ENCODE measurements around the gene NR2E3.
A peak's percentile ranks its signal among the peaks of the same experiment; 100 is the strongest.

NR2E3 gene

GRCh38 chr15:71777216-71777943 lies 33.0 kb upstream of the NR2E3 start:
- Histone ChIP-seq H3K4me3 (ENCODE audit: control insufficient read depth in 1 of 7, extremely low read depth in 1 of 7, insufficient read depth in 4 of 7, low read depth in 2 of 7, low read length in 6 of 7) (no peak overlapping the region), H3K36me3 (ENCODE audit: control insufficient read depth in 4 of 4, insufficient read depth in 4 of 4, low read length in 3 of 4) (no peaks in the 10 kb centered on the region), H3K9me3 (ENCODE audit: control extremely low read depth in 1 of 5, control insufficient read depth in 4 of 5, insufficient read depth in 2 of 5, low read depth in 1 of 5, low read length in 4 of 5) (no peaks in the 10 kb centered on the region), H3K4me1 (ENCODE audit: control extremely low read depth in 1 of 4, control insufficient read depth in 4 of 4, insufficient read depth in 4 of 4, low read length in 3 of 4) (no peaks in the 10 kb centered on the region), H3K27me3 (replicated peaks in 2 of 5; ENCODE audit: control insufficient read depth in 4 of 5, insufficient read depth in 5 of 5, low read length in 4 of 5) (no peaks in the 10 kb centered on the region), H3K27ac (ENCODE audit: insufficient read depth in 1 of 2, low read depth in 1 of 2, low read length in 2 of 2, poor library complexity in 1 of 2, severe bottlenecking in 2 of 2) (no peak overlapping the region)
- WGBS (ENCODE audit: insufficient coverage) = 97% methylated on average over 16 of the region's 16 CpGs
- CTCF ChIA-PET = no interaction called here
- POLR2A ChIA-PET = no interaction called here
- DNase-seq = no peak

- DNase-seq = no peak
- POLR2A ChIA-PET = no interaction called here
- Histone ChIP-seq H3K4me3 (ENCODE audit: control insufficient read depth in 1 of 7, extremely low read depth in 1 of 7, insufficient read depth in 4 of 7, low read depth in 2 of 7, low read length in 6 of 7) (no peak overlapping the region), H3K9me3 (ENCODE audit: control extremely low read depth in 1 of 5, control insufficient read depth in 4 of 5, insufficient read depth in 2 of 5, low read depth in 1 of 5, low read length in 4 of 5) (no peaks in the 10 kb centered on the region), H3K27me3 (replicated peaks in 2 of 5; ENCODE audit: control insufficient read depth in 4 of 5, insufficient read depth in 5 of 5, low read length in 4 of 5) (no peaks in the 10 kb centered on the region), H3K36me3 (ENCODE audit: control insufficient read depth in 4 of 4, insufficient read depth in 4 of 4, low read length in 3 of 4) (no peaks in the 10 kb centered on the region), H3K27ac (ENCODE audit: insufficient read depth in 1 of 2, low read depth in 1 of 2, low read length in 2 of 2, poor library complexity in 1 of 2, severe bottlenecking in 2 of 2) (no peak overlapping the region), H3K4me1 (ENCODE audit: control extremely low read depth in 1 of 4, control insufficient read depth in 4 of 4, insufficient read depth in 4 of 4, low read length in 3 of 4) (no peaks in the 10 kb centered on the region)
- CTCF ChIA-PET = interaction anchor here (0.9 to 2.1 kb wide), 5 partner anchors 8 to 35 kb away, joined by 3 to 4 read pairs (median 3); no protein-coding TSS in a partner anchor
- WGBS (ENCODE audit: insufficient coverage) = 100% methylated on average over 5 of the region's 6 CpGs
Measured at GRCh38 chr15:71779073-71779797, 31.1 kb upstream of the NR2E3 start.

DNA sequence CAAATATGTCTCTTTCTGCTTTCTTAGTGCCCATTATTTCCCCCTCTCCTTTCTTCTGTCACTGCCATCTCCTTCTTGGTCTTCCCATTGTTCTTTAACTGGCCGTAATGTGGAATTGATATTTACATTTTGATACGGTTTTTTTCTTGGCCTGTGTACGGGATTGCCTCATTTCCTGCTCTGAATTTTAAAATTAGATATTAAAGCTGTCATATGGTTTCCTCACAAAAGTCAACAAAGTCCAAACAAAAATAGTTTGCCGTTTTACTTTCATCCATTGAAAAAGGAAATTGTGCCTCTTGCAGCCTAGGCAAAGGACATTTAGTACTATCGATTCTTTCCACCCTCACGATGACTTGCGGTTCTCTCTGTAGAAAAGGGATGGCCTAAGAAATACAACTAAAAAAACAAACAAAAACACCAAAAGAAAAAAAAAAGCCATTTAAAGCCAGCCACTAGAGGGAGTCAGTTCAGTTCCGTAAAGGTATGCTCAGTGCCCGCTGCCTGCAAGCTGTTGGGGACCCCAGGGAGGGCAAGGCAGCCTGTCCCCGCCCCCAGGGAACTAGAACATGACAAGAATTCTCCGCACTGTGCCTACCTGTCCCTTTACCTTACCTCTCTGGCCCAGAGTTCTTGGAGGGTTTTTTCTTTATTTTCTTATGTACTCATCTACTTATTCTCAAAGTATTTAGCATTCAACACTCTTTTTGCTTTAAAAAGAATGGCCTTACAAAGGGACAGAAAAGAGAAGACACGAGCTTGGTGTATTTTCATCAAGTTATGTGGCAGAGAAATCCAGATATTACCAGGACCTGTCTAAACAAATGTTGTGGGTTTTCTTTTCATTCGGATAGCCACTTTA lies 30.0 kb upstream of the NR2E3 start:
- peak; percentile 73 to 77 (median 75) for DNase-seq
- ChIA-PET CTCF (interaction anchor here (0.8 to 2.7 kb wide), 6 partner anchors 8 to 395 kb away, joined by 3 to 15 read pairs (median 4); no protein-coding TSS in a partner anchor), POLR2A (interaction anchor here (0.6 kb wide), 1 partner anchor 82 kb away, joined by 4 read pairs; no protein-coding TSS in a partner anchor)
- Histone ChIP-seq H3K27me3 (replicated peaks in 2 of 5; ENCODE audit: control insufficient read depth in 4 of 5, insufficient read depth in 5 of 5, low read length in 4 of 5) (no peaks in the 10 kb centered on the region), H3K4me1 (ENCODE audit: control extremely low read depth in 1 of 4, control insufficient read depth in 4 of 4, insufficient read depth in 4 of 4, low read length in 3 of 4) (no peaks in the 10 kb centered on the region), H3K9me3 (ENCODE audit: control extremely low read depth in 1 of 5, control insufficient read depth in 4 of 5, insufficient read depth in 2 of 5, low read depth in 1 of 5, low read length in 4 of 5) (no peaks in the 10 kb centered on the region), H3K27ac (ENCODE audit: insufficient read depth in 1 of 2, low read depth in 1 of 2, low read length in 2 of 2, poor library complexity in 1 of 2, severe bottlenecking in 2 of 2) (no peak overlapping the region), H3K4me3 (ENCODE audit: control insufficient read depth in 1 of 7, extremely low read depth in 1 of 7, insufficient read depth in 4 of 7, low read depth in 2 of 7, low read length in 6 of 7) (peak overlapping the region in 1 of 7 experiments; percentile 48), H3K36me3 (ENCODE audit: control insufficient read depth in 4 of 4, insufficient read depth in 4 of 4, low read length in 3 of 4) (no peaks in the 10 kb centered on the region)
- WGBS (ENCODE audit: insufficient coverage) = 5% methylated on average over 6 of the region's 13 CpGs

DNA sequence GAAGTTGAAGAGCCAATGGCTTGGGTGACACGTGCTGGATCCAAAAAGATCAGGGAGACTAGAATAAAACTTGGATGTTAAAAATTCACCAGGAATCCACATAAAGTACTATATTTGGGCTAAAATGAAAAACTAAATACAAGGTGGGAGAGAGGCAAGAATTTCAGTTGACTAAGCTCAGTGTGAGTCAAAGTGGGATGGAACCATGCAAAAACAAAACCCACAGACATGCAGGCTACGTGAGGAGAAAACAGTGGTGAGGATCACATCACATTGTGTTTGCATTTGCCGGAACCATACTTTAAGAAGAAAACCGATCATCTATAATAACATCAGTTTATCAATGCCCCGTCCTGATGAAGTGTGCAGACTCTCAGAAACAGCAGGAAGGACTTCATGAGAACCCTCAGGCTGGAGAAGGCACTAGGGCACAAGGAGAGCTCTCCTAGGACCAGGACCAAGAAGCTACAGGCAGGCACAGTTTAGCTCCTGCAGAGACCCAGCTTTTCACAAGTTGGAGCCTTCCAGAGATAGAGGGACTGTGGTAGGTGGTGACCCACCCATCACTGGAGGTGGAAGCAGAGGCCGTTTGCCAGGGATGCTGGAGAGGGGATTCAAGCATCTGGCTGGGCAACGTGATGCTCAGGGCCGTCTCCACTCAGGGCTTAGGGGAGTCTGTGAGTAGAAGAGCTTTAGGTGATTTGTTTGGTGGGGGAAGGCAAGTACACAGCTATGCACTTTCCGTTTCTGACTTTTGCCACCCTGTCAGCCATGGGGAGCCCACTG lies 29.0 kb upstream of the NR2E3 start:
- CTCF ChIA-PET = interaction anchor here (0.7 to 2.7 kb wide), 7 partner anchors 10 to 396 kb away, joined by 3 to 15 read pairs (median 3); no protein-coding TSS in a partner anchor
- H3K27ac ChIP-seq (ENCODE audit: insufficient read depth in 1 of 2, low read depth in 1 of 2, low read length in 2 of 2, poor library complexity in 1 of 2, severe bottlenecking in 2 of 2) = no peak overlapping the region
- WGBS (ENCODE audit: insufficient coverage) = 100% methylated on average over 9 of the region's 9 CpGs
- no peak for DNase-seq
- no peaks in the 10 kb centered on the region for H3K27me3 ChIP-seq (replicated peaks in 2 of 5; ENCODE audit: control insufficient read depth in 4 of 5, insufficient read depth in 5 of 5, low read length in 4 of 5)
- H3K36me3 ChIP-seq (ENCODE audit: control insufficient read depth in 4 of 4, insufficient read depth in 4 of 4, low read length in 3 of 4) = no peaks in the 10 kb centered on the region
- POLR2A ChIA-PET = no interaction called here
- no peaks in the 10 kb centered on the region for H3K4me1 ChIP-seq (ENCODE audit: control extremely low read depth in 1 of 4, control insufficient read depth in 4 of 4, insufficient read depth in 4 of 4, low read length in 3 of 4)
- H3K4me3 ChIP-seq (ENCODE audit: control insufficient read depth in 1 of 7, extremely low read depth in 1 of 7, insufficient read depth in 4 of 7, low read depth in 2 of 7, low read length in 6 of 7) = no peak overlapping the region
- no peaks in the 10 kb centered on the region for H3K9me3 ChIP-seq (ENCODE audit: control extremely low read depth in 1 of 5, control insufficient read depth in 4 of 5, insufficient read depth in 2 of 5, low read depth in 1 of 5, low read length in 4 of 5)

GRCh38 chr15:71781965-71782265 lies 28.4 kb upstream of the NR2E3 start:
- no peak for DNase-seq
- no peaks in the 10 kb centered on the region for H3K9me3 ChIP-seq (ENCODE audit: control extremely low read depth in 1 of 5, control insufficient read depth in 4 of 5, insufficient read depth in 2 of 5, low read depth in 1 of 5, low read length in 4 of 5)
- WGBS (ENCODE audit: insufficient coverage) = 96% methylated on average over 7 of the region's 8 CpGs
- no peak overlapping the region for H3K27ac ChIP-seq (ENCODE audit: insufficient read depth in 1 of 2, low read depth in 1 of 2, low read length in 2 of 2, poor library complexity in 1 of 2, severe bottlenecking in 2 of 2)
- ChIA-PET CTCF (interaction anchor here (0.7 to 2.7 kb wide), 5 partner anchors 10 to 374 kb away, joined by 3 to 15 read pairs (median 3); no protein-coding TSS in a partner anchor), POLR2A (no interaction called here)
- H3K4me1 ChIP-seq (ENCODE audit: control extremely low read depth in 1 of 4, control insufficient read depth in 4 of 4, insufficient read depth in 4 of 4, low read length in 3 of 4) = no peaks in the 10 kb centered on the region
- no peaks in the 10 kb centered on the region for H3K27me3 ChIP-seq (replicated peaks in 2 of 5; ENCODE audit: control insufficient read depth in 4 of 5, insufficient read depth in 5 of 5, low read length in 4 of 5)
- H3K36me3 ChIP-seq (ENCODE audit: control insufficient read depth in 4 of 4, insufficient read depth in 4 of 4, low read length in 3 of 4) = no peaks in the 10 kb centered on the region
- no peak overlapping the region for H3K4me3 ChIP-seq (ENCODE audit: control insufficient read depth in 1 of 7, extremely low read depth in 1 of 7, insufficient read depth in 4 of 7, low read depth in 2 of 7, low read length in 6 of 7)

GRCh38 chr15:71782422-71783165 lies 27.8 kb upstream of the NR2E3 start:
- Histone ChIP-seq H3K4me1 (ENCODE audit: control extremely low read depth in 1 of 4, control insufficient read depth in 4 of 4, insufficient read depth in 4 of 4, low read length in 3 of 4) (no peaks in the 10 kb centered on the region), H3K27ac (ENCODE audit: insufficient read depth in 1 of 2, low read depth in 1 of 2, low read length in 2 of 2, poor library complexity in 1 of 2, severe bottlenecking in 2 of 2) (no peak overlapping the region), H3K27me3 (replicated peaks in 2 of 5; ENCODE audit: control insufficient read depth in 4 of 5, insufficient read depth in 5 of 5, low read length in 4 of 5) (no peaks in the 10 kb centered on the region), H3K9me3 (ENCODE audit: control extremely low read depth in 1 of 5, control insufficient read depth in 4 of 5, insufficient read depth in 2 of 5, low read depth in 1 of 5, low read length in 4 of 5) (no peaks in the 10 kb centered on the region), H3K36me3 (ENCODE audit: control insufficient read depth in 4 of 4, insufficient read depth in 4 of 4, low read length in 3 of 4) (no peaks in the 10 kb centered on the region), H3K4me3 (ENCODE audit: control insufficient read depth in 1 of 7, extremely low read depth in 1 of 7, insufficient read depth in 4 of 7, low read depth in 2 of 7, low read length in 6 of 7) (no peak overlapping the region)
- DNase-seq = no peak
- CTCF ChIA-PET = interaction anchor here (2.7 kb wide), 1 partner anchor 11 kb away, joined by 15 read pairs; no protein-coding TSS in a partner anchor
- 80% methylated on average over 4 of the region's 10 CpGs for WGBS (ENCODE audit: insufficient coverage)
- POLR2A ChIA-PET = no interaction called here

All from common myeloid progenitor, CD34-positive (primary cell).